Medulla oblongata (tissue), 1 donor: ENCODE measurements around the gene SLC16A11.
"Not testable (repeated sequence)": the region's sequence is repeated elsewhere in the genome, so short reads cannot be mapped to it uniquely, and the experiment has no call there.

Experiments
- DNase-seq: peaks from one replicate; pipeline ENCODE4 v3.0.0-alpha.2; 2015; ENCODE audit errors: extremely low spot score

The SLC16A11 gene

GRCh38 chr17:7058831-7059447 is 15.0 kb upstream of the SLC16A11 start:
- no peak for DNase-seq

GRCh38 chr17:7056386-7056785 is 12.5 kb upstream of the SLC16A11 start:
- DNase-seq = no peak

- DNase-seq = not testable (repeated sequence)
Measured at GRCh38 chr17:7050583-7050982, 6.7 kb upstream of the SLC16A11 start.

- DNase-seq = no peak
Measured at GRCh38 chr17:7048968-7049367, 5.1 kb upstream of the SLC16A11 start.

- no peak for DNase-seq
Measured at GRCh38 chr17:7047566-7047965, 3.7 kb upstream of the SLC16A11 start.

- not testable (repeated sequence) for DNase-seq
Measured at GRCh38 chr17:7046725-7047397, 3.0 kb upstream of the SLC16A11 start.

- no peak for DNase-seq
Measured at GRCh38 chr17:7046127-7046724, 2.3 kb upstream of the SLC16A11 start.

- peak; percentile 83 for DNase-seq
Measured at GRCh38 chr17:7045492-7046126, 1.7 kb upstream of the SLC16A11 start.

- no peak for DNase-seq
Measured at GRCh38 chr17:7043182-7043496, 753 bp downstream of the SLC16A11 start.

- no peak for DNase-seq
Measured at GRCh38 chr17:7042501-7043181, 1.3 kb downstream of the SLC16A11 start.

GRCh38 chr17:7041607-7042500 is 2.0 kb downstream of the SLC16A11 start:
- DNase-seq = no peak

GRCh38 chr17:7039832-7040231 is 4.1 kb downstream of the SLC16A11 start:
- DNase-seq = no peak

- DNase-seq = no peak
Measured at GRCh38 chr17:7038025-7038862, 5.6 kb downstream of the SLC16A11 start.

GRCh38 chr17:7035591-7036368 is 8.1 kb downstream of the SLC16A11 start, which contains the start of gene SLC16A13:
Gene SLC16A13 (plus strand): TSS chr17:7036015. CDS start chr17:7036383, 368 bp downstream.
- DNase-seq = peak; percentile 96

- DNase-seq = no peak
Measured at GRCh38 chr17:7034955-7035590, 8.8 kb downstream of the SLC16A11 start.

GRCh38 chr17:7029659-7030058 is 14.2 kb downstream of the SLC16A11 start:
- DNase-seq = no peak

- no peak for DNase-seq
Measured at GRCh38 chr17:7029096-7029495, 14.8 kb downstream of the SLC16A11 start.

GRCh38 chr17:7027335-7027734 is 16.6 kb downstream of the SLC16A11 start:
- no peak for DNase-seq
